HG03575 (cell line): ENCODE results near the gene ATG14.
"Not testable (repeated sequence)": the region's sequence is repeated elsewhere in the genome, so short reads cannot be mapped to it uniquely, and the experiment has no call there.

Experiments used
- ATAC-seq: cut with Tn5 transposase; IDR thresholded peaks from one replicate; pipeline ENCODE4 v1.9.1; 2021; ENCODE audit not compliant: unreplicated experiment, insufficient number of reproducible peaks, low FRiP score; ENCODE audit errors: extremely low read depth

Gene ATG14

DNA sequence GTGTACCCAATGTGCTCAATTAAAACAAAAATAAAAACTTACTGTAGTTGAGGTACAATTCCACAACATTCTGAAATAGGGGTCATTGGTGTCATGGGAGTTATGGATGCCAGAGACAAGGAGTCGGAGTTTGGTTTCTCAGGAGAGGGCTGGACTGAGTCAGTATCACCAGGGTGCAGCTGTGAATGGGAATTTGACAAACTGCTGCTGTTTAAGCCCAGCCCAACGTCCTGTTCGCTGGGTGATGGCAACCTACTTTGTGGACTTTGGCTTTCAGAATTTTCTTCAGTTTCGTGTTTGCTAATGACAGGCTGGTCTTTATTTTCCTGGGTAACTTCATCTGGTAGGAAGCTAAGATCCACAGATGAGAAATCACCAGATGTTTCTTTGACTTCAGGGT is 24.9 kb upstream of the ATG14 start:
- ATAC-seq = no peak

DNA sequence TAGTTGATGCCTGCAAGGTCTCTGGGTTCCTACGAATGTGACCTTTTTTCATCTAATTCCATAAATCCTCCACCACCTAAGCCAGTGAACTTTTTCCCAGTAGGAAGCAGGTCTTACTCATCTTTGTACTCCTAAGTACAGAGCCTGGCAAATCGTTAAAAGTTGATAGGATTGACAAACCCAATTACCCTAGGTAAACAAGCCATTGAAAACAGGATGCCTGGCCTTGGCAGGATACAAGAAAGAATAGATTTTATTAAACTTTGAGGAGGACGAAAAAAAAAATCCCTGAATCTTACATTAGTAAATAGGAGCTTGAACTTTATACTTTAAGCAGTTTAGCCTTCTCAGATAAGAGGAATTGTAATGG is 23.2 kb upstream of the ATG14 start:
- no peak for ATAC-seq

DNA sequence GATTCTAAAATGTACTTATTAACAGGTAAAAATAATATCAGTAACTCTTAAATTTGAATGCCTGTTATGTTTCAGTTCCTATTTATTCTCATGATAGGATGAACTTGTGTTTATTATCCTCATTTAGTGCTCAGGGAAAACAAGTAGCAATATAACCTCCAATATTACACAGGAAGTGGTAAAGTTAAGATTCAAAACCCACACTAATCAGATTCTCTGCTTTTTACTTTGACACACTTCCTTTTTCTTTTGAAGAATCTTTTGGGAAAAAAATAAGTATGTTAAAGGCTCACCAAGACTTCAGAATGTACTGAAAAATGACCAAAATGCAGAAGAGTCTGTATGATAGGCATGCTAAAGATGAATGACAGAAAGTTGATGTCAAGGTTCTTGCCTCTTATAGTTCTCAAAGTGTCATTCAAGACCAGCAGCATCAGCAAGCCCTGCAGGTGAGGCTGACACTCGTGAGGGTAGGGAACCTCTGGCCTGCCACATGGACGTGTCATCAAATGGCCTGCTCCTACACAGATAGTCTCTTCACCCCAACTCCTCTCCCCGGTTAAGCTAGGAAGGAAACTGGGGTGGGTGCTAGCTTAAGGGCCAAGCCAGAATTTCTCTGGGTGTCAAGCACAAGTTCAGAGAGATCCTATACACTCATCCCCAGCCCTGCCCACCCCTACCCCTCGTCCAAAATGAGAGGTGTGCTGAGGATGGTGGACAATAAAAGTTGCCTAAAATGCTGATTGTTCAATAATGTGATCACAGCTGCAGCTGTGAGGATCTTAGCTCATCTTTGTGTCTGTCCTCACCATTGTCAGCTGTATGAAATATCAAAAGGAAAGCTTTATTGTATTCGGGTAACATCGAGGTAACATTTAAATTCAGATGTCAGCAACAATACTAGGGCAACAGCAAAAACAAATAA is 22.5 kb upstream of the ATG14 start:
- ATAC-seq = no peak

DNA sequence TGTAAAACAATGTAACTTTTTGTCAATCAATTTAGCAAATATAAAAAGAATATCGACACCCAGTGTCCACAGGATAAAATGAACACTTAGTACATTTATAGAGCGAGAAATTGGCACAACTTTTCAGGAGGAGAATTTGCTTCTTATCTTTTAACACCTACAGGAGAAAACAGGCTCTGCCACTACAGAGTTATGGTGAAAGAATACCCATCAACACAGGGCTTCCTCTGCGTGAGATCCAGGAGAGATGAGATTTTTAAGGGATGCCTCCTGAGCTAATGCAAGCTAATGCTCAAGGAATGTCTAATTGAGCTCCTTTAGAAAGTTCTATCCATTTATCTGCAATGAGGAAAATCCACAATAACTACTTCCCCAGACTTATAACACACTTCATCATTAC is 21.0 kb upstream of the ATG14 start:
- no peak for ATAC-seq

DNA sequence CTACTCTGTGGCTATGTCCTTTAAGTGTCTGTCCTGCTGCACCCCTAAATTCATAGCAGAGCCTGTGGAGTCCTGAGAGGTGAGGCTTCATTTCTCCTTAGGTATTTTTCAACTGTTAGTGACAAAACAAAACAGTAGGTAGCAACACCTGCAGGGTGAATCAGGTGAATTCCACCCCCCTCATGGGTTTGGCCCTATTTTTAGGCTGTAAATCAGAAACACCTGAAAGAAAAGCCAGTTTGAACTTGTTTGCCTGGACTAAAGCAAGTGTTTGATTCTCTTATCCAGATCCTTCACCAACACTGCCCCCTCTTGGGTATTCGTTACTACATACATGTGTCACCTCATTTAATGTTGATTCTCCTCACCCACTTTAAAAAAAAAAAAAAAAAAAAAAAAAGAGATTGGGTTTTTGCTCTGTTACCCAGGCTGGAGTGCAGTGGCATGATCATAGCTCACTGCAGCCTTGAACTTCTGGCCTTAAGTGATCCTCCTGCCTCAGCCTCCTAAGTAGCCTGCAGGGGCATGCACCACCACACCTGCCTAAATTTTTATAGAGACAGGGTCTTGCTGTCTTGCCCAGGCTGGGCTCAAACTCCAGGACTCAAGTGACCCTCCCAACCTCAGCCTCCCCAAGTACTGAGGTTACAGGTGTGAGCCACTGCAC is 18.5 kb upstream of the ATG14 start:
- ATAC-seq = no peak

DNA sequence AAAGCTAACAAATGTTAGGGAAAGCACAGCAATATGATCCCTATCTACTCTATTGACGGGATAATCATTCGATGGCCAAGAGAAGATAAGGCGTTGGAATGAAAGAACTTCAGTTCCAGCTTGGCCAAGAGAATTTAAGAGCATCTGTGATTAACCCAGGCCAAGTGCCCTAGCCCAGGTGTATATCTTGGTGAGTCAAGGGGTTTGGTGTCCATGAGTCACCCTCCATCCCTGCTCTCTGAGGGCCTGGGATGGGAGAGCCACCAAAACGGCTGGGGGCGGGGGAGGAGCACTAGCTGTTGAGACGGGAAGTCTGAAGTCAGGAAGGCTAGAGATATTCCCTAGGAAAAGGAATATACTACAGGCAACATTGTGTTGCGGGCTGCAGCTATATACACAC is 15.8 kb upstream of the ATG14 start:
- ATAC-seq = no peak

DNA sequence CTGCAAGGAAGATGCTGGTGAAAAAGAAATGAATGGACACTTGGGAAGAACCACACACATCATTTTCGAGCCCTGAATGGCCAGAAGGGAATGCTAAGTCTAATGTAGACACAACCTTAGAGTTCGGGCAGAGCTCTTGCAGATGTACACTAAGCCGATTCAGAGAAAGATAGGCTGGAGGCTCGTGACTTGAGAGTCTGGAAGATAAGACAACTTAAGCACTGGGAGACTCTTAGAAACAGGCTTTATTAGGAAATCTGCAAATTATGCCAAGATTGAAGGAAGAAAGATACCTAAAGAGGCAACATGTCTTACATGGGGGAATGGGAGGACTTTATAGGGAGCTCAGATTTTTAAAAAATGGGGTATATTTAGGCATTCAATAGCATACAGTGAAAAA is 15.3 kb upstream of the ATG14 start:
- ATAC-seq = no peak

DNA sequence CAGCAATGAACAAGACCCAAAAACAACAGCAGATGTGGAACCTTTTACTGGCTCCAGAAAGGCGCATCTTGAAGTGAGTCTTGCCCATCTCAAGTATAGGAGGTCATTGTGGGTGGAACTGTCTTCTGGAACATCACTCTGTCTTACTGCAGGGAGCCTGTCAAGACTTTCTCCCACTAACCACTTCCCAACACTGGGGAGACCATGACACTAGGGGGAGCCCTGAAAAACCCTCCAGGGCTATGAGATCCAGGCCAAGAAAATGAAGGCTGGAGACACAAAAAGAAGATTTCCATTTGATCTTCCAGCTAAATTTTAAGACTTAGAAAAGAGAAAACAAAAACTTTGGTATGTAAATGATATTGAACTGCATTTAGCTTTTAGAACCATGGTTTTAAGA is 13.5 kb upstream of the ATG14 start:
- no peak for ATAC-seq

DNA sequence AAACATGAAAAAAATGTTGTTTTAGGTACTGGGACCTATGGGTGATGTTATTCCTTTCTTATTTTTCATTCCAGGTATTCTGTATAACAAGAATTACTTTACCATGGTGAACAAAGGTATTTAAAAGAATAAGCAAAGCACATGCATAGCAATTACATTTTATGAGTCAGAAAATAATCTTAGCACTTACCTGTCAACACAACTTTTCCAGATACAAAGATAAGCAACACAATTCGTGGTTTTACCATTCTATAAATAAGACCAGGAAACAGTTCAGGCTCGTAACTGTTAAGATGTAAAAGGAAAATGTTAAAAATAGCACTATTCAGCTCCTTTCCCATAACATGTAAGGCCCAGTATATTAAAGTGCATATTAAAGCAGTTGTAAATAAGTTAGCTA is 12.3 kb upstream of the ATG14 start:
- ATAC-seq = no peak

DNA sequence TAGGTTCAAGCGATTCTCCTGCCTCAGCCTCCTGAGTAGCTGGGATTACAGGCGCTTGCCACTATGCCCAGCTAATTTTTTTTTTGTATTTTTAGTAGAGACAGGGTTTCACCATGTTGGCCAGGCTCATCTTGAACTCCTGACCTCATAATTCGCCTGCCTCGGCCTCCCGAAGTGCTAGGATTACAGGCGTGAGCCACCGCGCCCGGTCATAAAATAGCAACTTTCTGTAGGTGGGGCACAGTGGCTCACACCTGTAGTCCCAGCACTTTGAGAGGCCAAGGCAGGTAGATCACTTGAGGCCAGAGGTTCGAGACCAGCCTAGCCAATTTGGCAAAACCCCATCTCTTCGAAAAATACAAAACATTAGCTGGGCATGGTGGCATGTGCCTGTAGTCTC is 10.7 kb upstream of the ATG14 start:
- not testable (repeated sequence) for ATAC-seq

DNA sequence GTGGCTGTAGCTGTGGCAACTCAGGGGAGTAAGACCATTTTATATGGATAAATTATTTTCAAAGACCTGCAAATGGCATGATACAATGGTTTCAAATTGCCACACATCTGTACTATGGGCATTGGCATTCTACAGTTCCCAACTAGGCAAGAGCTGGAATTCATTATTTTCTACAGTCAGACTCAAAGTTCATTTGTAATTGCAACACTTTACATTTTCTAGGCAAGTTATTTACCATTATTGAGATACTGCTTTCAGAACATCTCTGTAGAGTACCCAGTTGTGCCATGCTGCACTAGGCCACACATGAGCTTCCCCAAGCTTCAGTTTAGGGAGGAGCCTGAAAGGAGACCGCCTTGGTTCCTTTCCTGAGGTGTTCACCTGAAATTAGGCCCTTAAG is 8.0 kb upstream of the ATG14 start:
- ATAC-seq = no peak

DNA sequence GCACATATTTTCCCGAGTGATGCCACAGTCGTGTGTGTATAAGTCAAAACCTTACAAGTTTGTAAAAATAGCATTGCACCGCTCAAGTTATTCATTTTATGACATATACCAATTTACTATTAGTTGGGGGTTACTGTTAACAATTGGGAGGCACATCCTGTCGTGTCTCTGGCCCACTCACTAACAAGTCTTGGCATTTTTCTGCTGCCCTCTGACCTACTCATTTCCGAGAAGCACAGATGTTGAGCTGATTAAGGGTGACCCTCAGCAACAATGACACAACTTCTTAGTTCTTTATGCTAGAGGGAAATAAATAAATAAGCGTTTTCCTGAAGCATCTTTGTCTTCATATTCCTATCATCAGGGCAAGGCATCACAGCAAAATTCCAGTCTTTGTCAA is 6.8 kb upstream of the ATG14 start:
- no peak for ATAC-seq

DNA sequence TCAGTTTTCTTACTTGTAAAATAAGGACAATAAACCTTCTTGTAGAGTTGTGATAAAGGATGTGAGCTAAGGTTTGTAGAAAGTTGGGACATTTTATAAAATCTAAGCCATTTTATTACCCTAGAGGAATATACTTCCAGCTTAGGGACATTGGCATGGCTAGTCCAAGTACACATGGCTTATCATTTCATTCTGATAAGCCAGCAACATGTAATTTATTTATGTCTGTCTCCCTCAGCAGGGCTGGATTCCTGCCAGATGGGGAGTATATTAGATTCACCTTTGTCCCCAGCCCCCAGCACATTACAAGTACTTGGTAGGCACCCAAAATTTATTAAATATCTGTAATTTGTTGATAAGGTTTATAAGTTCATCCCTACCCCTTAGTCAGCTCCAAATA is 6.3 kb upstream of the ATG14 start:
- no peak for ATAC-seq

DNA sequence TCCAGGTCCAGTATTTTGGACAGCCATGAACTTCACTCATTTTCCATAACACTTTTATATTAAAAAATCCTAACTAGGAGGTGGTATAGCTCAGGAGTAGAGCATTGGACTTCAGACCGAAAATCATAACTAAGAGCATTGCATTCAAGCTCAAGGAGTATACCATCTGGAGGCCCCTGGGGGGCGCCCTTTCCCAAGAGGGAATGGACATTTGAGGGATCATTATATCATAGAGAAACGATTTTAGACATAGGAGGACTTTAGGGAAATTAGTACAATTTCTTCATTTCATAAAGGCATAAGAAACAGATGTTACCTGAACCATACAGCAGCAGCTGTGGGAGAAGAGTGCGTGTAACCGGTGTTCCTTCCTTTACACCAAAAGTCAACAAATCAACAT is 5.2 kb upstream of the ATG14 start:
- no peak for ATAC-seq

DNA sequence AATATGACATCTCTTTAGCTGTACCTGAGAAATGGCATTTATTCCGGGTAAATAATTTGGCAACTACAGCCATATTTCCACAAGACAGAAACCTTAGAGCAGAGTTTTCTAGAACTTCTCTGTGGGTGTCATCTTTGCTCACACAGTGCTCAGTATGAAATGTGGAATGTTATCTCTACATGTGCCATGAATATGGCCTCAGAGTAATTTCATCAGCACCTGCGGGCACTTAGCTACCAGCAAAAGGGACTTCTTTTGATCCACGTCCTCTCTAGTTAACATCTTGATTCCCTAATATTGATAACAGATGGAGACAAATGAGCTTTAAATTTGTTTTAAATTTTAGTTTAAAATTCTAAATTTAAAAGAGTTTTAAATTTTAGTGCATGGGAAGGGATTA is 2.9 kb upstream of the ATG14 start:
- no peak for ATAC-seq

DNA sequence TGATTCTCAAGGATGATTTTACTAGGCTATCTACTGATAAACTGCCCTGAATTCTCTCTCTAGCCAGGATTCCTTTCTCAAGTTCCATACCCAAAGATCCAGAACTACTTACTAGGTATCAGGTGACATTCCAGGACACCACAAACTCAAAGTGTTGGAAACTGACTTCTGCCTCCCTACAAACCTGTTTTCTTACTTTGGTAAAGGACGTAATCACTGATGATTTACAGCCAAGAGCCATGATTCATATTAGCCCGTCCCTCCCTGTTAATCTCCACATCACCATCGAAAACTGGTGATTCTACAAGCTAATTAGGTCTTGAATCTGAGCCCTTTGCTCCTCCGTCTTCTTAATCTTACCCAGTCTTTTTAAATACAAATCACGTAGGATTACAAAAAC is 1.0 kb upstream of the ATG14 start:
- ATAC-seq = no peak

DNA sequence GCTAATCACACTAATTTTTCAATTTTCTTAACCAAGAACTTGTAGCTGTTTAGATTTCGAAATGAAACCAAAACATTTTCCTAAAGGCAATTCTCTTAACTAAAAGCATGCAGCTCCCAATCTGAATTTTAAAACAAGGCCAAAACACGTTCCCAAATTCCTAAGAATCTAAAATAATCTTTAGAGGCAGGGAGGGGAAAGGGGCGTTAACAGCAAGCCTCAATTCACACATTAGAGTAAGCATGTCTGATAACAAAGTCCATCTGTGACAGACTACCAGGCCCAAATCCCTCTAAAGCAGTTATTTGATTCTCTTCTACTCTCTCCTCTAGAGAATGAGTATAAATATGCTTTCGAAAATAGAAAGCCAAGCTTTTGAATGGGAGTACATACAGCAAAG is 754 bp downstream of the ATG14 start:
- no peak for ATAC-seq

DNA sequence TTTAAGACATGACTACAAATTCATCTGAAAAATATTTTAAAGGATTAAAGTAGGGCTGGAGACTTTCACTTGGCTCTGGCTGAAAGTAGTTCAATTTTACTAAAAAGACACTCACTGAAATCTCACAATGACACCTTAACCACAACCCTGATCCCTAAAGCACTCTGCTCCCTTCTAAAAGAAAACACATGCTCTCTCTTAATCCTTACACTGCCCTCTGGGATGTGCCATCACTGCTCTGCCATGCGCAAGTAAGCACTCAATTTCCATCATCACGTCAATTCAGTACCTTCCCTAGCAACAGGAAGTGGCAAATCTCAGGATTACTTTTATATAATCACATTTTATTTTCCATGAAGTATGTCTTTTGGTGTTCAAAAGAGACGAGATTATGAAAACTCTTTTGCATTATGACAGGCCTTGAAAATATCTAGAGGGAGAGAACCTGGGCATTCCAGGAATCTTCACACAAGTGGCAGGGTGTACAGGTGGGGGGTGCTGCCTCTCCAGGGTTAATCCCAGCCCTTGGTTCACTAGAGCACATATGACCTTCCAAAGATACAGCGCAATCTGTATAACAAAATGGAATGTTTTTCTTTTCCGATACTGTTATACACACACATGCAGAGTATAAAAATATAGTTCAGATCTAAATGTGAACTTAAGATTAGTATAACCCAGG is 7.3 kb downstream of the ATG14 start:
- no peak for ATAC-seq

DNA sequence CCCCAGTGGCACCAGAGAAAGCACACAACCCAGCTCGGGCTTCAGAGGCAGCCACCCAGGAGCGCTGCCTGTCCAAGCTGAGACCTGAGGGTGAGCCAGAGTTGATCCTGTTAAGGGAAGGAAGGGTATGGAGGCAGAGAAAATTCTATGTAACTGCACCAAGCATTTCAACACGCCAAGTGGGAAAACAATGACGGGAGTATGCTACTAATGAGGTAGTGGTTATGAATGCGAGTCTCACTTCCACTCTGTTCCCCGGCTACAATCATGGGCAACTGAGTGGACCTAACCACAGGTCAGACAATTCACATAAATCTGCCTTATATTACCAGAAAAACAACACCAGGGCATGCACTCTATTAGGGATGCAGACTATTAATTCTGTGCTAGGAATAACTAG is 9.9 kb downstream of the ATG14 start:
- no peak for ATAC-seq

DNA sequence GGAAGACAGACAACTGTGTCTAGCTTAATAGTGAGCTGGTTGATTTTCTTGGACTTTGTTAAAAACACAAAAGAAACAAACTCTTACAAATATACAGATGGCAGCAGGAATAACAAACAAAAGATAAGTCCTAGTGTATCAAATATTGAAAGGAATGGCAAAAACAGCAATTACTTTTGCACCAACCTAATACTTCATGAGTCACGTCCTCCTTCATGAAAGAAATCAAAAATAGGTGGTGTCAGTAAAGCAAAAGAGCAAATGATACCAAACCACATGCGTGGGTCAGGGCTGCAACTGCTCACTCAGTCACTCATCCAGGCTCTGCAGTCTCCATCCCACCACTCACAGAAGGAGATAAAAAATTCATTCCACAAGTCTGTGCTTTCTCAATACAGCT is 11.8 kb downstream of the ATG14 start:
- no peak for ATAC-seq
